GM10248 (cell line): ENCODE data around the gene ARHGAP20.

Experiments used
- CTCF ChIA-PET: fragments of 300-600 bp; sonication (Branson Sonifier 250); formaldehyde crosslinking; extraction: SDS; loops from one replicate; lab custom pipeline; 2021; ENCODE audit warnings: antibody characterized with exemption; lab: Yijun Ruan, JAX
- POLR2A ChIA-PET: fragments of 350-650 bp; sonication (Branson Sonifier 250); formaldehyde crosslinking; extraction: SDS; loops from one replicate; lab custom pipeline; 2020; ENCODE audit warnings: antibody characterized with exemption; lab: Yijun Ruan, JAX
- DNase-seq: peaks from one replicate; pipeline ENCODE4 v3.0.0; 2012; ENCODE audit errors: extremely low spot score
- CTCF ChIP-seq: IDR thresholded peaks from 2 replicates; pipeline ENCODE4 v1.5.1; 2012; ENCODE audit warnings: mild to moderate bottlenecking, low read depth; ENCODE audit errors: extremely low read depth, missing control alignments, control extremely low read depth

ARHGAP20 gene

GRCh38 chr11:110724358-110724757 is 12.1 kb upstream of the ARHGAP20 start:
- no peak for TF ChIP-seq CTCF
- ChIA-PET POLR2A (no interaction called here), CTCF (no interaction called here)

GRCh38 chr11:110720431-110721275 is 8.4 kb upstream of the ARHGAP20 start:
- TF ChIP-seq CTCF: no peak
- ChIA-PET POLR2A (no interaction called here), CTCF (interaction anchor here (0.9 kb wide), 1 partner anchor 12 kb away, joined by 3 read pairs; no protein-coding TSS in a partner anchor)
- no peak for DNase-seq

More at GRCh38 chr11:110724358-110724757, 12.1 kb upstream of the ARHGAP20 start:
- no peak for DNase-seq

- ChIA-PET POLR2A (no interaction called here), CTCF (interaction anchor here (1.2 kb wide), 1 partner anchor 225 kb away, joined by 3 read pairs; no protein-coding TSS in a partner anchor)
- DNase-seq: no peak
- TF ChIP-seq CTCF: no peak
Observed at GRCh38 chr11:110716361-110716760, 4.1 kb upstream of the ARHGAP20 start.

- POLR2A ChIA-PET: no interaction called here
- CTCF ChIA-PET: no interaction called here
- TF ChIP-seq CTCF: no peak
- no peak for DNase-seq
Observed at GRCh38 chr11:110715541-110715940, 3.3 kb upstream of the ARHGAP20 start.

- CTCF ChIA-PET: no interaction called here
- TF ChIP-seq CTCF: no peak
- DNase-seq: no peak
- POLR2A ChIA-PET: no interaction called here
Observed at GRCh38 chr11:110713449-110713776, 1.2 kb upstream of the ARHGAP20 start.

GRCh38 chr11:110712659-110713448 is 617 bp upstream of the ARHGAP20 start:
- ChIA-PET POLR2A (no interaction called here), CTCF (no interaction called here)
- no peak for TF ChIP-seq CTCF
- no peak for DNase-seq
